HG03135 (cell line): ENCODE results near the gene FKBP15.
A peak's percentile ranks its signal among the peaks of the same experiment; 100 is the strongest.
"Not testable (repeated sequence)": the region's sequence is repeated elsewhere in the genome, so short reads cannot be mapped to it uniquely, and the experiment has no call there.

Experiments used
- ATAC-seq: cut with Tn5 transposase; IDR thresholded peaks from one replicate; pipeline ENCODE4 v1.9.1; 2021; ENCODE audit warnings: mild to moderate bottlenecking, moderate library complexity; ENCODE audit not compliant: unreplicated experiment

The FKBP15 gene, protein sequence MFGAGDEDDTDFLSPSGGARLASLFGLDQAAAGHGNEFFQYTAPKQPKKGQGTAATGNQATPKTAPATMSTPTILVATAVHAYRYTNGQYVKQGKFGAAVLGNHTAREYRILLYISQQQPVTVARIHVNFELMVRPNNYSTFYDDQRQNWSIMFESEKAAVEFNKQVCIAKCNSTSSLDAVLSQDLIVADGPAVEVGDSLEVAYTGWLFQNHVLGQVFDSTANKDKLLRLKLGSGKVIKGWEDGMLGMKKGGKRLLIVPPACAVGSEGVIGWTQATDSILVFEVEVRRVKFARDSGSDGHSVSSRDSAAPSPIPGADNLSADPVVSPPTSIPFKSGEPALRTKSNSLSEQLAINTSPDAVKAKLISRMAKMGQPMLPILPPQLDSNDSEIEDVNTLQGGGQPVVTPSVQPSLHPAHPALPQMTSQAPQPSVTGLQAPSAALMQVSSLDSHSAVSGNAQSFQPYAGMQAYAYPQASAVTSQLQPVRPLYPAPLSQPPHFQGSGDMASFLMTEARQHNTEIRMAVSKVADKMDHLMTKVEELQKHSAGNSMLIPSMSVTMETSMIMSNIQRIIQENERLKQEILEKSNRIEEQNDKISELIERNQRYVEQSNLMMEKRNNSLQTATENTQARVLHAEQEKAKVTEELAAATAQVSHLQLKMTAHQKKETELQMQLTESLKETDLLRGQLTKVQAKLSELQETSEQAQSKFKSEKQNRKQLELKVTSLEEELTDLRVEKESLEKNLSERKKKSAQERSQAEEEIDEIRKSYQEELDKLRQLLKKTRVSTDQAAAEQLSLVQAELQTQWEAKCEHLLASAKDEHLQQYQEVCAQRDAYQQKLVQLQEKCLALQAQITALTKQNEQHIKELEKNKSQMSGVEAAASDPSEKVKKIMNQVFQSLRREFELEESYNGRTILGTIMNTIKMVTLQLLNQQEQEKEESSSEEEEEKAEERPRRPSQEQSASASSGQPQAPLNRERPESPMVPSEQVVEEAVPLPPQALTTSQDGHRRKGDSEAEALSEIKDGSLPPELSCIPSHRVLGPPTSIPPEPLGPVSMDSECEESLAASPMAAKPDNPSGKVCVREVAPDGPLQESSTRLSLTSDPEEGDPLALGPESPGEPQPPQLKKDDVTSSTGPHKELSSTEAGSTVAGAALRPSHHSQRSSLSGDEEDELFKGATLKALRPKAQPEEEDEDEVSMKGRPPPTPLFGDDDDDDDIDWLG

DNA sequence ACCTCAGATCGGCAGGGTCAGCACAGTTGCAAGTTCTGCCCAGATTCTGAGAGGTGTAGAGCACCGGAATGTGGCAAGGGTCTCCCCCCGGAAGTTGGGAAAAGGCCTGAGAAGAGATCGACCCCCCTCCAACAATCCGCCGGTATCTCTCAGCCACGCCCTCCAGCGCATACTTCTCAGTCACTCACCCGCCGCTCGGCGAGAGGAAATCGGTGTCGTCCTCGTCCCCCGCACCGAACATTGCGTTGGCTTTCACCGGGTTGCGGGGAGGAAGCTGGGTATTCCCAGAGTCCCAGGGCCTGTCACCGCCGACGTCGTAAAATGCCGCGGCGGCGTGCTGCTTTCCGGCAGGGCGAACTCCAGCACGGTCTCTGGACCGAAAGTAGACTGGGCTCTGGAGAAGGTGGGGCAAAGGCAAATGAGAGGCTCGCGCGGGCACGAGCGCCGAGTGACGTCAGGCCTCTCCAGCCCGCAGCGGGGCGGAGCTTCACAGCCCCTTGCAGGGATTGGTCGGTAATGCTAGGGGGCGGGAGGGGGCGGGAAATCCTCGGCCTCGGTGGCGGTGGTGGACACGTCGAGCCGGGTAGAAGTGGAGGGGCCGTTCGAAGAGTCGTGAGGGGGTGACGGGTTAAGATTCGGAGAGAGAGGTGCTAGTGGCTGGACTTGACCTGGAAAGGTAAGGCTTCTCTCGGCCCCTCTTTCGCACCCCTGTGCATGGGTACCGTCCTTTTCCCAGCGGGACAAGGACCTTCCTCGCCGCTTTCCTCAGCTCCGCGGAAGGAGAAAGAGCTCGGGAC lies at the start of gene FKBP15, which contains the start of gene SLC31A1:
Gene FKBP15 (minus strand): TSS at position 275 of the 797 bp plus-strand sequence. CDS start 34 bp downstream, at position 241.
Gene SLC31A1 (plus strand): TSS at position 542 of the 797 bp plus-strand sequence. CDS start 34,605 bp downstream, outside the sequence.
- peak; percentile 84 for ATAC-seq

DNA sequence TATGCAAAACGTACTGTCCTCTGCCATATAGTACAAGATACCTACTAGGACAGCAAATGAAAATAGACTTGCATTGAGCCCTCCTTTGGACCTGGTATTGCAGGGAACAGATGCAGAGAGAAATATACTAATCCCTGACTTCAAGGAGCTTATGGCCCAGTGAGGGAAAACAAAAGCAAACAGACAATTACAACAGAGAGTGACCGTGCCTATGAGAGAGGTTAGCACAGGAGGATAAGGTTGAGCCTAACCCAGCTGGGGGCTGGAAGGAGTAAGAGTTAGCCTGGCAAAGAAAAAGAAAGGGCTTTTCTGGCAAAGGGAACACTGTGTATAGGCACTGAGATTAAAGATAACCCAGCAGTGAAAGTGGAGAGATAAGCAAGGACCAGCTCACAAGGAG lies 48.8 kb upstream of the FKBP15 start:
- ATAC-seq: no peak

DNA sequence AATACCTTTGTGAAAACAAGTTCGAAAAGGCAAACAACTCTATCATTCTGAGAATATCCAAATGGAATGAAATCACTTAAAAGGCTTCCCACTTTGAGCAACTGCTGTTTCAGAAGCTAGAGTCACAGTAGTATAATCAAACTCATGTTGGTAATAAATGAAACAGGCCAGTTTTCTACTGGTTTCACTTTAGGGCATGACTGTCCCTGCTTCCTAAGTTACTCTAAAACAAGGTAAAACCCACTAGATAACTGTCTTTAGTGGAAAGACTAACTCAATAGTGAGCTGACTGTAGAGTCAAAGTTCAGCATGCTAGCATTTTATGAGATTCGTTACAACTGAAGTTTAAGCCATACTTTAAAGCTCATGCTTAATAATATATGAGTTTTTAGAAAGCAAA lies 48.3 kb upstream of the FKBP15 start:
- ATAC-seq: no peak

DNA sequence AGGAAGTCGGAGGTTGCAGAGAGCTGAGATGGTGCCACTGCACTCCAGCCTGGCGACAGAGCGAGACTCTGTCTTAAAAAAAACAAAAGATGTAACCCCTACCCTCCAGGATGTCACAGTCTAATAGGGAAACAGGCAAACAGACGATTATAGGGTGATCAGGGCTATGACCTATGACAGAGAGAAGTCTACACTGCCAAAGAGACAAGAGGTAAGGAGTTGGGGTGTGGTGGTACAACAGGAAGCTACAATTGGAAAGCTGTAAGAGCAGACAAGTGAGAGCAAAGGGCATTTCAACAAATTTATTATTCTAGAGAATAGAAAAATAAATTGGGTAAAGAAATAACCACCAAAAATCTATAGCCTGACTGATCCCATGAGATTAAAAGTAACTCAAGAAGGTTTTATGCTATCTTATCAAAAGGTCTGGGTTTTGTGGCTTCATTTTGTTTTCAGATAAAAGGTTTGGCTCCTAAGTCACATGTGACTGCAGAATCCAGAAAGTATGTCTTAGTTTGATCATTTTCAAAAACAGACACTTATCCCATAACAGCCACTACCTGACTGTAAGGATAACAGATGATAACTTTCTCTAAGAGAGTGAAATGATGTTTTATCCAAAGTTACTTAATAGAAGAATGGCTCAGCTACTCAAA lies 47.0 kb upstream of the FKBP15 start:
- ATAC-seq: no peak

DNA sequence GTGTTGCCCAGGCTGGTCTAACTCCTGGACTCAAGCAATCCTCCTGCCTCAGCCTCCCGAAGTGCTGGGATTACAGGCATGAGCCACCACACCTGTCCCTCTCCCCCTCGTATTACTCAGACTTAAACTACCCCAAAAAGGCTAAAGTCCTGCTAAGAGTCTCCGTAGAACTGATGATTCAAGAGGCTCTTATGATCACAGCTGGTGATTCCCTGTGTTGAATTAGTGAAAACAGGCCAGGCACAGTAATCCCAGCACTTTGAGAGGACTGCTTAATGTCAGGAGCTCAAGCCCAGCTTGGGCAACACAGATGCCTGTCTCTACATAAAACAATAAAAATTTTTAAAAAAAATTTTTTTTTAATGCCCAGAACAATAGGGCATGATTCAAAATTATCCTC lies 45.1 kb upstream of the FKBP15 start:
- no peak for ATAC-seq

DNA sequence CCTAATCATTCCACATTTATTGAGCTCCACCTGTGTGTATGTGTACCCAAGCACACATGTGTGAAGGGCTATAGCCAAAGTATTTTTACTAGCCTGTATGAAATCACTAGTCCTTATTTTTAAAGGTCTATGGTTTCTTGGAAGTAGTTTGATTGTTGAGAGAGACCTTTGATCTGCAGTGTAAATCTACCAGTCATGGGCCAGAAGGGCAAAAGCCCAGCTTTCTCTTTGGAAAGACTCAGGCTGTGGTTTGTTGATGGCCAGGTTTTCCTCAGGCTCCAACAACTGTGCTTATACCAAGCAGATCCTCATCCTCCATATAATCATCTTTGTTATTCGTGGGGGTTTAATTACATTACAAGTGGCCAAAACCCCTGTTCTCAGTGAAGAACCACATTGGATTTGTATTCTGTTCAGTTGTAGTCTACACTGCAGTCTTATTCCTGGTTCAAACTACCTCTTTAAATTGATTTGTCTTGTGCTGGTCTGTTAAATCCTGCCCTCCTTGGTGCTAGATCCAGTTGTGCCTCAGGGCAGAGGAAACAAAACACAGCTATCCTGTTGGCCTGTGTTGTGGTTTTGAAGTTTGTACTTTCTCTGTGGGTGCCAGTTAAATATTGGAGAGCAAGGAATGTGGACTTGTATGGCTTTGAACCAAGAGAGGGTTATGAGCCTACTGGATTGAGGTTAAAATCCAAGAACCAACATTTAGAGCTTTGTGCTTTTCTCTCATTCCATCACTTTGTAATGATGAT lies 41.0 kb upstream of the FKBP15 start:
- no peak for ATAC-seq

DNA sequence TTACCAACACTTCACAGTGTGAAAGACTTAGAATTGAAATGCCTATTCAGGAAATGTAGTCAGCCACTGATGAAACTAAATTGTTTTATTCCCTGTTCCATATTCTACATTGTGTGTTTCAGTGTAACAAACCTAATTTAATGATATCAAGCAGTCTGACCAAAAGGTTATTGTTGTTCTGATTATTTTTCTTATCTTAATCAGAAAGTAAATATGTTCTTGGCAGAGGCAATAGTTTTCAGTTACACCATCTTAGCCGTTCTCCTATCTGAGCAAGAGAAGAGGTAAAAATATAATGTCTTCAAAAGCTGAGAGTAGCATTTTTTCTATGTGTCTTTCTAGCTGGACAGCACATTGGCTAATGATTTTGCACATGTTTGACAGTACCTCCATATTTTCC lies 37.2 kb upstream of the FKBP15 start:
- ATAC-seq: no peak

DNA sequence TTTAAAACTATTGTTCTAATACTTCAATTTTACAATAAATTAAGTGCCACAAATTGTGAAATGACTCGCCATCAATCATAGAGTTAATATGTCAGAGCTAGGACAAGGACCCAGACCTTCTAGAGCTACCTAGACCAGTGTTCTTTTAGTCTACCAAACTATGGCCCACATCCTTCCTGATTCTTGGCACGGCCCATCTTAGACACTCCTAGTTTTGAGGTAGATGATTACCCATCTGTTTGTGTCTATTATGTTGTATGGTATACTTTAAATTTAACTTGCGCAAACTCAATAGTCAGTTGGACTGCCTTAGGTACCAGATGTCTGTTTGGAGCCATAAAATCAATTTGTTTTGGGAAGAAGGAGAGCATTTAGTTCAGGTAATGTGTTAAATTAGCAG lies 36.8 kb upstream of the FKBP15 start:
- ATAC-seq: no peak

DNA sequence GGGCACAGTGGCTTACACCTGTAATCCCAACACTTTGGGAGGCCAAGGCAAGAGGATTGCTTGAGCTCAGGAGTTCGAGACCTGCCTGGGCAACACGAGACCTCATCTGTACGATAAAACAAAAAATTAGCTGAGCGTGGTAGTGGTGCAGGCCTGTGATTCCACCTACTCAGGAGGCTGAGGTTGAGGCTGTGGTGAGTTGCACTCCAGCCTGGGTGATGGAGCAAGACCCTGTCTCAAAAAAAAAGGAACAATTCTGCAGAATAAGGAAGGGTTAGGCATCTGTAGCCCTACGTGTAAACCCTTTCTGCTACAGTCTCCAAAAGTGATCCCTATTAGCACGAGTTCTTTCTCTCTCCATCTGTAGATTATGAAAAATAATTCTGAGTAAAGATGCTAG lies 34.4 kb upstream of the FKBP15 start:
- no peak for ATAC-seq

DNA sequence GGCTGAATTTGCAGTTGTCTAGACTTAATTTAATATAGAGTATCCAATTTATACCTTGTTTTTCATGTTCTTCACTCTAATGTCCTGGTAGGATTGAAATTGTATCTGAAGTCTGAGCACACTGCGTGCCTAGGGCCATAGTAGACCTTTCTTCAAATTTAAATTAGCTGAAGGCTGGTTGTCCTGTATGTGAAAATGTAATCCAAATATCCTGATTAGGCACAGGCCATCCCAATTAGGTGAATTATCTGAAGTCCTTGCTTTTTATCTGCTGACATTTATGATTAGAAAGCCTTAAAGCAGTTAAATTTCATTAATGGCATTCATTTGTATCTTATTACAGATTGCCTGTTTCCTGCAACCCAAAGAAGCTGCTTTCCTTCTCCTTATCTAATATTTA lies 33.9 kb upstream of the FKBP15 start:
- ATAC-seq: no peak

DNA sequence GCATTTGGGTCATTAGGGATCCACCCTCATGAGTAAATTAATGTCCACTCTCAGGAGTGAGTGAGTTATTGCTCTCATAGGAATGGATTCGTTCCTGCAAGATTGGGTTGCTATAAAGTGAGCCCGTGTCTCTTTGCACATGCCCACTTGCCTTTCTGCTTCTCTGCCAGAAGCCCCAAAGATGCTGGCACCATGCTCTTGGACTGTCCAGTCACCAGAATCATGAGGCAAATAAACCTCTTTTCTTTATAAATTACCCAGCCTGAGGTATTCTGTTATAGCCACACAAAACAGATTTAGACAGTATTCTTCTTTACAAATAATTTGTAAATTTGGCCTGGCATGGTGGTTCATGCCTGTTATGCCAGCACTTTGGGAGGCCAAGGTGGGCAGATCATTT lies 29.7 kb upstream of the FKBP15 start:
- ATAC-seq: no peak

DNA sequence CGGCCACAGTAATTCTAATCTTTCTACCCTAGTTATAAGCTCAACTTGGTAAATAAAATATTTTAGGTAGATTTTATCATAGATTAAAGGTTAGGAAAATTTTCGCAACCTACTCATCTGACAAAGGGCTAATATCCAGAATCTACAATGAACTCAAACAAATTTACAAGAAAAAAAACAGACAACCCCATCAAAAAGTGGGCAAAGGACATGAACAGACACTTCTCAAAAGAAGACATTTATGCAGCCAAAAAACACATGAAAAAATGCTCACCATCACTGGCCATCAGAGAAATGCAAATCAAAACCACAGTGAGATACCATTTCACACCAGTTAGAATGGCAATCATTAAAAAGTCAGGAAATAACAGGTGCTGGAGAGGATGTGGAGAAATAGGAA lies 28.6 kb upstream of the FKBP15 start:
- ATAC-seq: not testable (repeated sequence)

DNA sequence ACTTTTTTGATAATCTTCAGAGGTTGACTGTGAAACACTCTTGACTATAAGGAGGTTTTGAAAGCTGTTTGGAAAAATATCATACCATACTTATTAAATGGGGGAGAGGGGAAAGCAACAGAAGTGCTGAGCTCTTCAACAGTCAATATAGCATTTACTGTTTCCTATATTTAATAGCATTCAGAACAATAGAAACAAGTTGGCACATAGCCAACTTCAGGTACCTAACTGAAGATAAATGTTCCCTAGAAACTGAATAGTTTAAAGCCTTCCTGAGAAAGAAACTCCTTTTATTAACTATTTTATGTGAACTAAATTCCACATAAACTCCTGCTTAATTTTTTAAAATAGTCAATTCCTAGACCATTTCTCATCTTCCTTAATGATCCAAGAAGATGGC lies 26.6 kb upstream of the FKBP15 start:
- ATAC-seq: no peak

DNA sequence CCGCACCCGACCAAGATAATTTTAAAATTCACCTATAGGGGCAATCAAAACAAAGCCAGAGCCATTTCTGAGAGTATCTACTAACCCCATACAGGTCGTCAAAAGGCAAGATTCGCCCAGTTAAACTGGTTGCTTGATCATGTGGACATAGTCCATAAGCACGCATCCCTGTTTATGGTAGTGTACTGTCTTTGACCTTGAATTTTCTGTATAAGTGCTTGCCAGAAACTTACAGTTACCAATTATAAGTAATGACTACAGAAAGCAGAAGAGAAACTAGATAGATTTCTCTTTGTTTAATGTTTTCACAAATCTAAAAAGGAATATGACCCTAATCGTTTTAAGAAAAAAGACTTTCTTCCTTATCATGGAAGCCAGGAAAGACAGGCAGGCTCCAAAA lies 25.9 kb upstream of the FKBP15 start:
- no peak for ATAC-seq

DNA sequence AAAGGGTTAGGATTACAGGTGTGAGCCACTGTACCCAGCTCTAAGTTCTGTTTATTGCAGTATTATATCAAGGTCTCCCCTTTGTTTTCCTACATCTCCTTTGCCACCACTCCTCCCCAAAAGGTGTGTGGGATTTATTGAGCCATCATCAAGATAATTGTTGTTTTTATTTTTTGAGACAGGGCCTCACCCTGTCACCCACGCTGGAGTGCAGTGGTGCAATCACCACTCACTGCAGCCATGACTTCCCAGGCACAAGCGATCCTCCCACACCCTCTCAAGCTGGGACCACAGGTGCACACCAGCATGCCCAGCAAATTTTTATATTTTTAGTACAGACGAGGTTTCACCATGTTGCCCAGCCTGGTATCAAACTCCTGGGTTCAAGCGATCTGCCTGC lies 24.8 kb upstream of the FKBP15 start:
- no peak for ATAC-seq

DNA sequence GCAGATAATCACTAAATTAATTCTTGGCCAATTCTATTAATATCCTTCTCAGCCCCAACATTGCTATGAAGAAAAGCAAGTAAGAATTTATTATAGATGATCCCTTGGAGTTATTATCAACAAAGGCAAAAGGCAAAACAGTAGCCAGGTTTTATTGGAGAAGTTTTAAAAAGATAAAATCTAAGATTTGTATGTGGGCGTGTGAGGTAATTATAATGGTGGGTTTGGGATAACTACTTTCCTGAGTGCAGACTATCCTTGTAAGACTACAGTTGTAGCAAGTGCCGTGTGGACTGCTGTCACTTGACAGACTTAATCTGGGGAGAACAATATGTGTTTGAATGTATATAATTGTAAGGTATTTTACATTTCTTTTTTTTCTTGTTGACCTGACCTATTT lies 23.5 kb upstream of the FKBP15 start:
- no peak for ATAC-seq

DNA sequence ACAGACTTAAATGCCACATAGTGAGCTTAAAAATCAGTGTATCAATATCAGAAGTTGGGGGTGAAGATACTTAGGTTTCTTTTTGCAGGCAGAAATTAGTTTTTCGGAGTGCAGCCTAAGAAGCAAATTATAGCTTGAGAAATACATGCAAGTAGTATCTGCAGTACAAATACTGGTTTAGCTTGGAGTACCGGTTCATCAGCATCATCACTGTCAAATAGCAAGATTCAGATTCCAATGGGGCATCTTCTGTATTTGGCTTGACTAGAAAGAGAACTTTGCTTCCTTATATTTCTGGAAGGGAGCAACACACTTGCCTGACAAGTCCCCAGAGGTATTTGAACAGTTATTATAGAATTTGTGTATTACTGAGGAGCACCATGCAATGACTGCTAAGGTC lies 20.1 kb upstream of the FKBP15 start:
- ATAC-seq: no peak

DNA sequence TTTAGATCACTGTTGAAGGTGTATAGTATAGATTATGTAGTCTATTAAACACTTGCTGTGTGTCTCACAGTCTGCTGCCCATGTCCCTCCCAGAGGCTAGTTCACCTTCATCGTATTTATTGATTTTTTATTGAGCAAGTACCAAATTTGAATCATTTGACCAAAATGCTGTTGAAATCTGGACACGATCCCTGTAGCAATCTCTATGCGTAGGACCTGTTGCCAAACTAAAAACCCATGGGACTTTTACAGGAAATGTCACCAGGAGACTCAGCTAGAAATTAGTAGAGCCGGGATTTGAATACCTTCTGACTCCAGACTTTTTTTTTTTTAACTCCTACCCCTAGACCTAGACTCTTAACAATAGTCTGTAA lies 17.8 kb upstream of the FKBP15 start:
- no peak for ATAC-seq

DNA sequence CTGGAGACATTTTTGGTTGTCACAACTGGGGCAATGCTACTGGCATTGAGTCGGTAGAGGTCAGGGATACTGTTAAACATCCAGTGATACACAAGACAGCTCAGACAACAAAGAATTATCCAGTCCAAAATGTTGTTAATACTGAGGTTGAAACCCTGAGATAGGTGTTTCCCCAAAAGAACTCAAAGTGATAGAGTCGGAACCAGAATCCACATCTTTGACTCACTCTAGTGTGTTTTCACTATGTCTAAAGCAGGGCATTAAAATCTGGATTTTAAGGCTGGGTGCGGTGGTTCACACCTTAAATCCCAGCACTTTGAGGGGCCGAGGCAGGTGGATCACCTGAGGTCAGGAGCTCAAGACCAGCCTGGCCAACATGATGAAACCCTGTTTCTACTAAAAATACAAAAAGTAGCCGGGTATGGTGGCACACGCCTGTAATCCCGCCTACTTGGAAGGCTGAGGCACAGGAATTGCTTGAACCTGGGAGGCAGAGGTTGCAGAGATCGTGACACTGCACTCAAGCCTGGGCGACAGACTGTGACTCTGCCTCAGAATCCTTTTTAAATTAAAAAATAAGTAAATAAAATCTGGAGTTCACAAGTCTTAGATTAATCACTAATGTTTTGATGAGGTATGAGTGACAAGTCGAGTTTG lies 17.3 kb upstream of the FKBP15 start:
- ATAC-seq: no peak
